Activated CD4-positive, alpha-beta memory T cell treated with anti-CD3 and anti-CD28 coated beads for 36 hours (primary cell): Measurements from ENCODE around the gene HRG. TPM values are rescaled to one million over a fixed set of nuclear protein-coding genes. Genes with fewer than 3 reads are reported as not detected.

Source experiments
- CTCF ChIA-PET: fragments of 350-600 bp; sonication (Branson Sonifier 250); formaldehyde crosslinking; loops from one replicate; lab custom pipeline; 2021; ENCODE audit warnings: antibody characterized with exemption, inconsistent platforms; lab: Charles Lee
- POLR2A ChIA-PET: fragments of 350-600 bp; sonication (Branson Sonifier 250); formaldehyde crosslinking; loops from one replicate; lab custom pipeline; 2021; ENCODE audit warnings: antibody characterized with exemption; lab: Charles Lee
- DNase-seq: peaks from one replicate; pipeline ENCODE4 v3.0.0-alpha.2; 2020
- H3K27ac Mint-ChIP-seq: one replicate; pipeline ENCODE4 v1.8.0; 2021; ENCODE audit warnings: mixed read lengths
- H3K27me3 Mint-ChIP-seq: one replicate; pipeline ENCODE4 v1.8.0; 2021; ENCODE audit warnings: mixed read lengths
- H3K36me3 Mint-ChIP-seq: one replicate; pipeline ENCODE4 v1.8.0; 2021; ENCODE audit warnings: mixed read lengths
- H3K4me1 Mint-ChIP-seq: one replicate; pipeline ENCODE4 v1.8.0; 2021; ENCODE audit warnings: low read depth, mixed read lengths
- H3K4me3 Mint-ChIP-seq: one replicate; pipeline ENCODE4 v1.8.0; 2021; ENCODE audit warnings: mild to moderate bottlenecking, mixed read lengths
- H3K9me3 Mint-ChIP-seq: one replicate; pipeline ENCODE4 v1.8.0; 2021; ENCODE audit warnings: mixed read lengths
- intact Hi-C: fragments of 100-400 bp; cut with micrococcal nuclease; formaldehyde crosslinking; loops from one replicate; pipeline ENCODE4 v1.15.1; 2023
- total RNA-seq, 2 experiments: library from RNA; stranded (reverse); gene quantifications; one replicate each; pipeline ENCODE4 v1.2.3, GENCODE V29; 2021

Gene HRG
- total RNA-seq: not detected

DNA sequence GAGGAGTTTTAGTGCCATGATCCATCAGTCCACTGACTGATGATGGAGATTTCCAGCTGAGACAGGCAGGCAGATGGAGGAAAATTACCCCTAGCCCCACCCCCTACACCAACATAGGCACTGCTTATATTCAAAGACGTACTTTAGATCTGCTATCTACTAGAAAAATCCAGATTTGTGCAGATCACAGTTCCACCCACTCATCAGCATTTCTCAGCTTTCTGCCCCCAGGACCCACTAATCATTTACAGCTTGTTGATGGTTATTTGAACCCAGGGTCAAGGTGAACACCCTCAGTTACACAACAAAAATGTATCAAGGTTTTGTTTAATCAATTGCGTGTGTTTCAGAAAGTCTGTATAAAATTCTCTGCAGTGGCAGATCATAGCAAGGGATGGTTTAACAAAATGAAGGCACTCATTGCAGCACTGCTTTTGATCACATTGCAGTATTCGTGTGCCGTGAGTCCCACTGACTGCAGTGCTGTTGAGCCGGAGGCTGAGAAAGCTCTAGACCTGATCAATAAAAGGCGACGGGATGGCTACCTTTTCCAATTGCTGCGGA is at the start of gene HRG:
TSS of gene HRG (plus strand) at position 390 of the 564 bp plus-strand sequence. CDS start at position 408, 18 bp downstream.
- POLR2A ChIA-PET: no interaction called here
- no peak within 1 kb of the TSS for H3K27ac Mint-ChIP-seq
- CTCF ChIA-PET: no interaction called here
- intact Hi-C loops: no loop called here
- H3K9me3 Mint-ChIP-seq: no peaks in the 10 kb centered on the region
- H3K36me3 Mint-ChIP-seq: no peaks in the 10 kb centered on the region
- peaks cover 6% of the 10 kb centered on the region for H3K27me3 Mint-ChIP-seq
- DNase-seq: no peak
- H3K4me1 Mint-ChIP-seq: peaks cover 17% of the 10 kb centered on the region
- no peak within 1 kb of the TSS for H3K4me3 Mint-ChIP-seq

- DNase-seq: no peak
- H3K36me3 Mint-ChIP-seq: no peaks in the 10 kb centered on the region
- H3K27ac Mint-ChIP-seq: peak overlapping the region; percentile 70
- peaks cover 20% of the 10 kb centered on the region for H3K4me1 Mint-ChIP-seq
- intact Hi-C loops: loop anchor here (2.0 to 10.0 kb wide), 6 partner anchors 25 to 639 kb away; partner anchors contain the start of gene DNAJB11
- POLR2A ChIA-PET: interaction anchor here (1.0 to 2.6 kb wide), 3 partner anchors 28 to 168 kb away, joined by 3 to 22 read pairs (median 4); partner anchors contain the start of gene EIF4A2
- CTCF ChIA-PET: interaction anchor here (0.6 to 6.3 kb wide), 57 partner anchors 8 to 1085 kb away, joined by 3 to 159 read pairs (median 6); partner anchors contain the start of genes DNAJB11, EIF4A2, RPL39L and TBCCD1
- no peak overlapping the region for H3K4me3 Mint-ChIP-seq
- peaks cover 22% of the 10 kb centered on the region for H3K27me3 Mint-ChIP-seq
- no peaks in the 10 kb centered on the region for H3K9me3 Mint-ChIP-seq
Measured at GRCh38 chr3:186616299-186616617, 49.6 kb upstream of the HRG start.

DNA sequence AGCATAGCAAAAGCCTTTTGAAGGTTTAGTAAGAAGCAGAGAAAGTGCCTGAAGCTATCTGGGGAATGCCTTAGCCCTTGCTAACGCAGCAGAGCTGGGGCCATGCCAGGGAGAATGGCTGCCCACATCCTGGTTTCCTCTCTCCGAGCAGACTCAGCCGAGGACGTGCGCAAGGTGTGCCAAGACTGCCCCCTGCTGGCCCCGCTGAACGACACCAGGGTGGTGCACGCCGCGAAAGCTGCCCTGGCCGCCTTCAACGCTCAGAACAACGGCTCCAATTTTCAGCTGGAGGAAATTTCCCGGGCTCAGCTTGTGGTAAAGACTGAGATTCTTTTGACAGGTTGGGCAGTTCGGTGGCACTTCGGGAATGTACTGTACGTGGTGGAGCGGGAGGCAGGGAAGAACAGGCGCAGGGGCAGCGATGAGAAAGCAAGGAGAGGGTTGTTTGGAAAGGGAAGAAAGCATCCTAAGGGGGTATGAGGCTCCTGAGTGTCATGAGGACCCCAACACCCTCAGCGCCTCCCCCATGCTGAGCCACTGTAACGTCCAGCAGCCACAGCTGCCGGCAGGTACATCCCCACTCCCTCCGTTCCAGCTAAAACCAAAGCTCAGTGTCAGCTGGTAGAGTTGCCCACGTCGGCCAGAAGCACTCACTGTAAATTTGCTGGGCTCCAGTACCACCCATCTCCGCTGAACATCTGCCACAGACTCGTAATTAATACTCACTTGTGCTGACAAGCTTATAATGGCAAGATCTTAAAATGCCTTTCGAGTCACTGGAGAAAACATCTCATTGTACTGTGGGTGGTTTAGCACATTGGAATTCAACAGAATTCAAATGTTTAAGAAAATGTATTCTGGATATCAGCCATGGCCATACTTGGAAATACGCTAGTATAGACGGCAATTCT is 48.5 kb upstream of the HRG start:
- DNase-seq: peak; percentile 95
- Mint-ChIP-seq H3K27me3 (peaks cover 24% of the 10 kb centered on the region), H3K4me1 (peaks cover 20% of the 10 kb centered on the region), H3K27ac (peak overlapping the region; percentile 70), H3K36me3 (no peaks in the 10 kb centered on the region), H3K9me3 (no peaks in the 10 kb centered on the region), H3K4me3 (peak overlapping the region; percentile 62)
- ChIA-PET CTCF (interaction anchor here (0.6 to 6.3 kb wide), 76 partner anchors 9 to 1062 kb away, joined by 3 to 159 read pairs (median 4); partner anchors contain the start of genes DNAJB11, EIF4A2, RPL39L and TBCCD1), POLR2A (interaction anchor here (0.6 to 2.6 kb wide), 9 partner anchors 15 to 679 kb away, joined by 3 to 22 read pairs (median 3); partner anchors contain the start of genes EIF4A2 and TRA2B)
- intact Hi-C loops: loop anchor here (1.0 to 10.0 kb wide), 8 partner anchors 26 to 640 kb away; partner anchors contain the start of gene DNAJB11

DNA sequence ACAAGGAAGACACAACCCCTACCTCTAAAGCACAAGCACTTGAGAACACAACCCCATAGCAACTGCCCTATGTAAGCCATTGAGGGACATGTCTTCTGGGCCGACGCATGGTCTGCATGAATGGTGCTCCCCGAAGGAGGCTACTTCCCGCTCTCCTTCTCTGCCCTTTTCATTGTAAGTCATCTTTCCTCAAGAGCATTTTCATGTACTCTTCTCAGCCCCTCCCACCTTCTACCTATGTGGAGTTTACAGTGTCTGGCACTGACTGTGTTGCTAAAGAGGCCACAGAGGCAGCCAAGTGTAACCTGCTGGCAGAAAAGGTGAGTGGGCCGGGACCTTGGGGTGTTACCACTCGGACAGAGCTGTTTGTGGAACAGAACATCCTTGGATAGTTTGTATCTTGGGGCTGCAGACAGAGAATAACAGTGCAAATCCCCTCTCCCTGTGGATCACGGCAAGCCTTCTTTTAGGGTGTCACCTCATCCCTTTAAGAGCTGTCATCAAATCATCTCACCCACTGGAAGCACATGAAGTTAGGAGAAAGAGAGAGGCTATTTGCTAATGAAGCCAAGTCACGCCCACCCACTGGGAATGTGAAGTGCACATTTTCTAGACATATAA is 47.4 kb upstream of the HRG start:
- Mint-ChIP-seq H3K4me3 (no peak overlapping the region), H3K36me3 (no peaks in the 10 kb centered on the region), H3K4me1 (peaks cover 20% of the 10 kb centered on the region), H3K27me3 (peaks cover 30% of the 10 kb centered on the region), H3K27ac (no peak overlapping the region), H3K9me3 (no peaks in the 10 kb centered on the region)
- DNase-seq: no peak
- ChIA-PET CTCF (interaction anchor here (0.5 to 6.3 kb wide), 10 partner anchors 10 to 675 kb away, joined by 3 to 159 read pairs (median 15); partner anchors contain the start of genes DNAJB11 and TBCCD1), POLR2A (interaction anchor here (2.6 kb wide), 1 partner anchor 165 kb away, joined by 22 read pairs; the partner anchor contains the start of gene EIF4A2)
- intact Hi-C loops: loop anchor here (5.0 to 10.0 kb wide), 2 partner anchors 204 to 361 kb away; no protein-coding TSS in a partner anchor

- ChIA-PET CTCF (no interaction called here), POLR2A (no interaction called here)
- Mint-ChIP-seq H3K36me3 (no peaks in the 10 kb centered on the region), H3K27me3 (peaks cover 26% of the 10 kb centered on the region), H3K4me3 (no peak overlapping the region), H3K27ac (no peak overlapping the region), H3K4me1 (peaks cover 14% of the 10 kb centered on the region), H3K9me3 (no peaks in the 10 kb centered on the region)
- no peak for DNase-seq
- intact Hi-C loops: loop anchor here (5.0 to 10.0 kb wide), 2 partner anchors 205 to 362 kb away; no protein-coding TSS in a partner anchor
Measured at GRCh38 chr3:186619787-186620212, 46.0 kb upstream of the HRG start.

DNA sequence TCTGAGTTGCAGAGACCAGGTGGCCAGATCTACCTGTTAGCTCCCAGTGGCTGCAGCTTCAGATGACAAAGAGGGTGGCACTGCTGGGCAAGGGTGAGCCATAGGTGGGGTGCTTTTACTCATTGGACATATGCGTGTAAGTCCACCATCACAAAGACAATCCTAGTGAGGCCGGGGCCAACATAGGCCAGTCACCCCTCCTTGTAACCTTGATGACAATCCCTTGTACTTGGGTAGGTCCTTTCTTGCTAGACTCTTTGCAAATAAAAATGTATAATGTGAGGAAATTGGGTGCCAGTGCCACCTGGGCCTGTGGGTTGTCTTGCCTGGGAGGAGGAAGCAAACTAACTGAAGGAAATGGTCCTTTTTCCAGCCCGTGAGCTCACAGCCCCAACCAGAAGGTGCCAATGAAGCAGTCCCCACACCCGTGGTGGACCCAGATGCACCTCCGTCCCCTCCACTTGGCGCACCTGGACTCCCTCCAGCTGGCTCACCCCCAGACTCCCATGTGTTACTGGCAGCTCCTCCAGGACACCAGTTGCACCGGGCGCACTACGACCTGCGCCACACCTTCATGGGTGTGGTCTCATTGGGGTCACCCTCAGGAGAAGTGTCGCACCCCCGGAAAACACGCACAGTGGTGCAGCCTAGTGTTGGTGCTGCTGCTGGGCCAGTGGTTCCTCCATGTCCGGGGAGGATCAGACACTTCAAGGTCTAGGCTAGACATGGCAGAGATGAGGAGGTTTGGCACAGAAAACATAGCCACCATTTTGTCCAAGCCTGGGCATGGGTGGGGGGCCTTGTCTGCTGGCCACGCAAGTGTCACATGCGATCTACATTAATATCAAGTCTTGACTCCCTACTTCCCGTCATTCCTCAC is 45.4 kb upstream of the HRG start:
- ChIA-PET CTCF (no interaction called here), POLR2A (no interaction called here)
- Mint-ChIP-seq H3K27me3 (peaks cover 24% of the 10 kb centered on the region), H3K9me3 (no peaks in the 10 kb centered on the region), H3K4me3 (no peak overlapping the region), H3K27ac (no peak overlapping the region), H3K4me1 (peaks cover 12% of the 10 kb centered on the region), H3K36me3 (no peaks in the 10 kb centered on the region)
- intact Hi-C loops: no loop called here
- DNase-seq: no peak

- Mint-ChIP-seq H3K9me3 (no peaks in the 10 kb centered on the region), H3K27ac (no peak overlapping the region), H3K4me1 (peaks cover 2% of the 10 kb centered on the region), H3K4me3 (no peak overlapping the region), H3K27me3 (peaks cover 24% of the 10 kb centered on the region), H3K36me3 (no peaks in the 10 kb centered on the region)
- DNase-seq: no peak
- ChIA-PET POLR2A (no interaction called here), CTCF (interaction anchor here (5.1 kb wide), 1 partner anchor 8 kb away, joined by 49 read pairs; the partner anchor contains the start of gene AHSG)
- intact Hi-C loops: no loop called here
Measured at GRCh38 chr3:186621894-186622650, 43.7 kb upstream of the HRG start.

GRCh38 chr3:186622651-186623310 is 43.0 kb upstream of the HRG start:
- no peaks in the 10 kb centered on the region for H3K9me3 Mint-ChIP-seq
- ChIA-PET CTCF (interaction anchor here (5.1 kb wide), 1 partner anchor 8 kb away, joined by 49 read pairs; the partner anchor contains the start of gene AHSG), POLR2A (no interaction called here)
- no peaks in the 10 kb centered on the region for H3K36me3 Mint-ChIP-seq
- no peaks in the 10 kb centered on the region for H3K4me1 Mint-ChIP-seq
- H3K27ac Mint-ChIP-seq: no peak overlapping the region
- no peak for DNase-seq
- intact Hi-C loops: no loop called here
- H3K4me3 Mint-ChIP-seq: no peak overlapping the region
- peaks cover 18% of the 10 kb centered on the region for H3K27me3 Mint-ChIP-seq

DNA sequence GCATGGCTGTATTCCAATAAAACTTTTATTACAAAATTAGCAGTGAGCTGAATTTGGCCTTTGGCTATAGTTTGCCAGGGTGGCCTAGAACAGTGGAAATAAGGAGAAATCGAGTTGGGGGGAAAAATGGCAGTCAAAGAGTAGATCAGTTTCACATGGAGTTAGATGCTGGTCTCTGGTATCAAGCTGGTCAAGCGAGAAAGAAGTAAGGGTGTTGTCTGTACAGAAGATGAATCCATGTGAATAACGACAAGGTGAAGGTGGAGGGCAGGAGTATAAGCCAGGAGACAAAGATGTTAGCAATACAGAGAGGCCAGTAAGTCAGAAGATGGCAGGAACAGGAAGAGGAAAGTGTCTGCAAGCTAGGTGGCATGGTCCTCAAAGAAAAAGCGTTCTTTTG is 41.2 kb upstream of the HRG start:
- no peak for DNase-seq
- ChIA-PET CTCF (interaction anchor here (2.8 to 5.1 kb wide), 2 partner anchors 8 to 10 kb away, joined by 18 to 49 read pairs; partner anchors contain the start of gene AHSG), POLR2A (no interaction called here)
- H3K4me1 Mint-ChIP-seq: no peaks in the 10 kb centered on the region
- no peaks in the 10 kb centered on the region for H3K9me3 Mint-ChIP-seq
- intact Hi-C loops: no loop called here
- H3K36me3 Mint-ChIP-seq: no peaks in the 10 kb centered on the region
- H3K4me3 Mint-ChIP-seq: no peak overlapping the region
- peaks cover 8% of the 10 kb centered on the region for H3K27me3 Mint-ChIP-seq
- H3K27ac Mint-ChIP-seq: no peak overlapping the region

DNA sequence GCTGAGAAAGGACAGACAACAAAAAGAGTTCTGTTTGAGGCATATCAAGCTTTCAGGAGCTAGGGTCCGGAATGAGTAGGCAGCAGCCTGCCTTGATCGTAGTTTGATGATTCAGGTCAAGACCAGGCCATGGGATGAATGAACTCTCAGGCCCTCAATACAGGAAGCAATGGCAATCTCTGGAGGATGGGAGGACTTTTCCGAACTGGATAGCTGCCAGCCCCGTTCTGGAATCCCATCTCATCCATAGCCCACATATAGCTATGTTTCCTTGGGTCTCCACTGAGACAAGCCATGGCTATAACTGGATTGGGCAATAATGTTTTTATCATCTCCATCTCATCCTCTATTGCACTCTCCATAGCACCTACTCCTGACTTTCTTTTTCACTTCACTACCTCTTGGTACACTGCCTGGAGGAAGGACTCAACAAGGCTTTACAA is 40.2 kb upstream of the HRG start:
- POLR2A ChIA-PET: interaction anchor here (0.6 kb wide), 1 partner anchor 540 kb away, joined by 3 read pairs; no protein-coding TSS in a partner anchor
- H3K27me3 Mint-ChIP-seq: peaks cover 12% of the 10 kb centered on the region

More for the DNA sequence above, 40.2 kb upstream of the HRG start:
- Mint-ChIP-seq H3K36me3 (no peaks in the 10 kb centered on the region), H3K27ac (no peak overlapping the region), H3K9me3 (no peaks in the 10 kb centered on the region), H3K4me1 (no peaks in the 10 kb centered on the region), H3K4me3 (no peak overlapping the region)
- intact Hi-C loops: no loop called here
- CTCF ChIA-PET: interaction anchor here (2.8 to 5.1 kb wide), 2 partner anchors 9 to 11 kb away, joined by 18 to 49 read pairs; partner anchors contain the start of gene AHSG
- DNase-seq: no peak
